ENCODE results near the gene TNFRSF4.

TNFRSF4 gene

DNA sequence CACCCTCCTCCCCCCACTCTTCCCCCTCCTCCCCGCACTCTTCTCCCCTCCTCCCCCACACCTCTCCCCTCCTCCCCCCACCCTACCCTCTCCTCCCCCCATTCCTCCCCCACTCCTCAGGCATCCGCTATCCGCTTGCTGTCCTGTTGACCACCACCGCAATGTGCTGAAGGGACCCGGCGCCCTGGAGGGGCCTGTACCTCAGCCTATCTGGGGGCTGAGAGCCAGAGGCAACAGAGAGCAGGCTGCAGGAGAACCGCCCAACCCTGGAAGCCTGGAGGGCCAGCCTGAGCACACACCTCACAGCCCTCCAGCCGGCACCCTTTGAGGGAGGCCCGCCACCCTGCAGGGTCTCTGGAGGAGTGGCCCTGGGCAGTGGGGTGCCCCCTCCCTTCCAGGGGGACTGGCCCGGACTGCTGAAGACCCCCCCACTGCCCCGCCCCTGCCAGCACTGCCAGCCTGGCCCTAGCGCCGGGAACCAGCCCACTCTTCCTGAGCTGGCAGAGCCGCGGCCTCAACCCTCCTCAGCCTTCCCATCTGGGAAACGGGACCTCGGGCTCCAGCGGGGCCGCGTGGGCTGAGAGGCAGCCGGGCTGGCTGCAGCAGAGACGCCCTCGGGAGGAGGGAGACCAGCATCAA, 31.3 kb upstream of the TNFRSF4 start:
- no peak for DNase-seq

DNA sequence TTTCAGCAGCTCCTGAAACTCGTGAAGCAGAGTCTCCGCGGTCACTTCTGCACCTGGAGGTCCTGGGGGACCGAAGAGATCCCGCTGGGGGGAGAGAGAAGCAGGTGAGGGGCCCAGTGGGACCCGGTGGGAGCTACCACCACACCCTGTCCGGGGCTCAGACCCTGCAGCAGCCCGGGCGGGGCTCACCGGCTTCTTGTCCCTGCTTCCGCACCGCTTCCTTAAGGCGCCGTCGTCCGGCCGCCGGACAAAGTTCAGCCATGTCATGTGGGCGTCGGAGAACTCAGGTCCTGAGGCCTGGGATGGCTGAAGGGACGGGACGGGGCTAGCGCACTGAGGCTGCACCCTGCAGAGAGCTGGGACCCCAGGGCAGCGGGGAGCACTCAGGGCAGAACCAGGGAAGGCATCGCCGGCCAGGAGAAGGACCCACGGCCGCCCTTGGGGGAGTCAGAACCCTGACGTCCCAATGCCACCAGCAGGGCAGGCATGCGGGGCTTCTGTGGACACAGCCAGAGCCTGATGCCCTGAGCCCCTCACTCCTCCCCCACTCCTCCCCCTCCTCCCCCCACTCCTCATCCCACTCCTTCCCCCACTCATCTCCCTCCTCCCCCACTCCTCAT, 30.3 kb upstream of the TNFRSF4 start:
- no peak for DNase-seq

DNA sequence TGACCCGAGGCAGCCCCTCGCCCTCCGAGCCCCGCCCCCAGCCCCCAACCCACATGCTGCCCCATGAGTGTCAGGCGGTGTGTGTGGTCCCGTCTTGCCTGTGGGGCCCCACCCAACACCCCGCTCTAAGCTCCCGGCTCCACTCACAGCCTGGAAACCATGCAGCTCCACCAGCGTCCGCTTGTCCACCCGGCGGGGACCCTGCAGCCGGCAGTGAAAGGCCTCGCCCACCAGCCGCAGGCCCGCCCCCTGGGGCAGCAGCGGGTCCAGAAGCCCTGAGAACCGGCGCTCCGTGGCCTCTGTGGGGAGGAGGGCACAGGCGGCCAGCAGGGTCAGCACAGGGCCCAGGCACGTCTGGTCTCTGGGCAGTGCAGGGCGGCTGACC, 29.8 kb upstream of the TNFRSF4 start:
- no peak for DNase-seq

DNA sequence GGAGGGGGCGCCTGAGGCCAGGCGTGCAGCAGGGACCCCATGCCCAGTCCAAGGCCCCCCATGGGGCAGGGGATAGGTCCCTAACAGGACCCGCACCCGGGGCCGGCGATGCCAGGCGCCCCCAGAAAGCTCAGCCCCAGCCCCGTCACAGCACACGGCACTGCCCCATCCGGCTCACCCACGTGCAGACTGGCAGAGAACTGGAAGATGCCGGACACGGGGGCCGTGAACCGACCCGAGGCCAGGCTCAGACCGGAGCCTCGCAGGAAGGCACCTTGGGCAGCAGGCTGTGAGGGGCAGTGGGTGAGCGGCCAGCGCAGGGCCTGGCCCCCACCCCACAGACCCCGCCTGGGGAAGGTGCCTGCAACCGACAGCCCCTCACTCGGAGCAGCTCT, 29.3 kb upstream of the TNFRSF4 start:
- no peak for DNase-seq

DNA sequence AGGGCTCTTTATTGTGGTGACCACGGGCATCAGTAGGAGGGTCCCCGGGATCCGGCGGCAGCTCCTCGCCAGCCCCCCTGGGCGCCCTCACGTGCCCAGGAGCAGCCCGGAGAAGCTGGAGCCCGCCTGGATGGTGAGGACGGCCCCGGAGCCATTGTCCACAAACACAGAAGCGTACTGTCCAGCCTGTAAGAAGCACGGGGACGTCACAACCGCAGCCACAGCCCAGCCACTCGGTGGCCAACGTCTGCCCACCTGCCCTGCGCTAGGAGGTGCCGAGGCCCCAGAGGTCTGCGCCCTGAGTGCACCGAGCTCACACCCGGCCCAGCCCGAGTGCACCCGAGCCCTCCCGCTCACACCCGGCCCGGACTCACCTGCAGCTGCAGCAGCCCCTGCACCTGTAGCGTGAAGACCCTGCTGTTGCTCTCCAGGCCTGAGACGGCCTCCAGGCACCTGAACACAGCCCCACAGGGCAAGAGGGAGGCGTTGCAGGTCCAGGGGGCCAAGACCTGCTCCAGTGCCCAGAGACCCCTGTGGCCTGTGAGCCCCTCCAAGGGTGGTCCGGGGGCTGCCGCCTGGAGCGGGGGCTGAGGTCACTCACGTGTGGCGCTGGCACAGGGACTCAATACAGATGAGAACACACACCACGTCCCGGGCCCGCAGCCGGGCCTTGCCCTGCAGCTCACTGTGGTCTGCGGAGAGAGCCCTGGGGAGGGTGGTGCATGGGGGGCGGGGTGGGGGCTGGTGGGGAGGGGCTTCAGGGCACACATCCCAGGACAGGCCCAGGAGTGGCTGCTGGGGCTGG, 28.7 kb upstream of the TNFRSF4 start:
- DNase-seq = no peak

DNA sequence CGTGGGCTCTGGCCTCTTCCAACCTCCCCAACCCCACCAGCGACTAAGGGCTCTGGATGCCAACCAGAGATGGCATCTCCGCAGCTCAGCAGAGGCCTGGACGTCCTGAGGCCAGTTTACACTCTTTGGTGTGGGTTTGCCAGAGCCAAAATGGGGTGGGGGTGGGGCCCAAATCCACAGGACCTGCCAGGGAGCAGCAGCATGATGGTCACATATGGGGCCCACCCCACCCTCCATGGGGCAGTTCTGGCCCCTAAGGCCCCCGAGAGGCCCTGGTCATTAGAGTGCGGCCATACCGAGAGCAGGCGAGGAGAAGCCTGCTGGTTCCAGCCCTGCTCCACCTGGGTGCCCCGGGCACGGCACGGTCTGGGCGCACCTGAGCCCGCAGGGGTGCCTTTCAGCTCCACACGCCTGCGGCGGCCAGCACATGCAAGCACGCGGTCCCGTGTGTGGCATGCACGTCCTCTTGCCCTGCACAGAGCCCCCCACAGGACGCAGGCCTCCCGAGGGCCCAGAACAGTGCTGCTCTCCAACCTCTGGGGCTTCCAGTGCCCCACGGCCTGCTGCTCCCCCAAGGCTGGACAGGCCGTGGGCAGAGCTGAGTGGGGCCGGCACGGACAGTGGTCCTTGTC, 27.8 kb upstream of the TNFRSF4 start:
- no peak for DNase-seq

DNA sequence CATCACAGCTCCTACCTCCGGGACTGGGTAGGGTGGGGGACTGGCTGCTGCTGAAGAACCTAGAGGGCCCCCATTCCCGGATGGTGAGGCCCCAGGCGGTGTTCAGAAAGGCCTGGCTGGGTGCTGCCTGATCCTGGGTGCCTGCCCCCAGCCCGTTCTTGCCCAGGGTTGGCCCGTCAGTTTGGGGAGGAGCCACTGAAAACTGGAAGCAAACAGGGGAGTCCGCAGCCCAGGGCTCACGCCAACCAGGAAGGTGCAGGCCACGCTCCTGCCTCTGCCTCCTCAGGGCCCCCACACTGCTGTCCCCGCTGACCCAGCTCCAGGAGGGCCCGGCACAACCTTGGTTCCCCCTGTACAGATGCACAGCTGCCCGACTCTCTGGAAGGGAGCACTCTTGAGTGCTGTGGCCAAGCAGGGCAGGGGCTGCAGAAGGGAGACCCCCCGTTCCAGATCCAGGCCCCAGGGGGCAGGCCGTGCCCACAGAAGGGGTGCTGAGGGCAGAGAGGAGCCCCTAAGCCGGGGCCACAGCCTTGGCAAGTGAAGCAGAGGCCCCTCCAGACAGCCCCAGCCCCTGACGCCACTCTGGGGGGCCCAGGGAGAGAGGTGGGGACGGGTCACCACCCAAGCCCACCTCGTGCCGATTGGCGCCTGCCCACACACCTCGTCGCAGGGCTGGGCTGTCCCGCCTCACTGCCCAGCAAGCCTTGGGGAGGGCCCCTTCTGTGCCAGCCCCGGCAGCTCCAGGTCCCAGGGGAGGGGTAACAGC, 27.1 kb upstream of the TNFRSF4 start:
- no peak for DNase-seq

DNA sequence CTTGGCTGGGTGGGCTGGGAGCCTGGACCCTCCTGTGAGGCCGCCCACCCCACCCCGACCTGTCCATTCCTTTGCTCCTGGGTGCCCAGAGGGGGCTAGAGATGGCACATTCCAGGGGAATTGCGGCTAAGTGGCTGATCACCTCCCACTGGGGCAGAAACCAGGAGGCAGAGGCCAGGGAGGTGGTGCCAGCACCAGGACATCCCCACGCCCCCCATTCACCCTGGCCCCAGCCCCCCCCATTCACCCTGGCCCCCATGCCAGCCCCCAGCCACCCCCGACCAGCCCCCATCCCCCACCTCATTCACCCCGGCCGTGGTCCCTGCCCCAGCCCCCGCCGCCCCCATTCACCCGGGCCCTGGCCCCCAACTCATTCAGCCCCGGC, 26.4 kb upstream of the TNFRSF4 start:
- DNase-seq = no peak

DNA sequence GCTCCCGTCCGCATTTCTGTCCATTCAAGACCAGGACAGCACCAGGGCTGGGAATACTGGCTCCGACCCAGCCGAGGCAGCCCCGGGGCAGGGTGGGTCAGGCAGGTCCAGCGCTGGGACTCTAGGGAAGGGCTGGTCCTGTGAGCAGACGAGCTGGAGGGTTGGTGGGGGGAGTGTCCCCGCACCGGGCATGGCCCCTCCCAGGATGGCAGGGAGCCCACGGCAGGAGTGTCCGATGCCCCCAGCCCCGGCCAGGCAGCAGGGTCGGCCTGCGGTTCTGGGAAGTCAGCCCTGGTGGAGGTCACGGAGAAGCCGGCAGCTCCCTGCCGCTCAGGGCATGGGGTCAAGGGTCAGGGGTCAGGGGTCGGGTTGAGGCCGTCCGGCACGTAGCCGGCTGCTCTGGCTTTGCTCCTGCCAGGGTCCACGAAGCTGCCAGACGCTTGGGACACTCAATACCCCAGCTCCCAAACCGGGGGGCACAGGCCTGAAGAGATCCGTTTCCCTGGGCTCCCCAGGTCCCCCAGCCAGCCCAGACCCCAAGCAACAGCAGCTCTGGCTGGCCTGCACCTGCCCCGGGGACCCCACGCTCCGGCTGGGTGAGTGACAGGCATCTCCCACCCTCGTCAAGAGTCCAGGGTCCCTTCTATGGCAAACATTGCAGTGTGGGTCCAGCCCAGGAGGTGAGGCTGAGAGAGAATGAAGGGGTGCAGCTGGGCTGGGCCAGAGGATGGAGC, 25.8 kb upstream of the TNFRSF4 start:
- DNase-seq = no peak

DNA sequence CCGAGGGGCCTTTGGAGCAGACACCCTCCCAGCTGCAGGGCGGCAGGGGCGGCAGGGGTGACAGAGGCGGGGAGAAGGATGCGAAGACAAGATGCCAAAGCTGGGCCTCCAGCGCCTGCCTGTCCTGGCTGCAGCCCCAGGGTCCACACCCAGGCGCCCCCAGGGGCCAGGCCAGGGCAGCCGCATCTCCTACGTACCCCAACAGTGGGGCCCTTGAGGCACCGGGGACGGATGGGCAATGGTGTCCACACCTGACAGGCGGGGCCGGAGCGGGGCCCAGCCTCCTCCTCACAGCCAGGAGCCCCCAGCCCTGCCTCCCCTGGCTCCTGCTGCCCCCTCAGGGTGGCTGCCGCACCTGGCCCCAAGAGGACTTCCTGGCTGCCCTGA, 25.3 kb upstream of the TNFRSF4 start:
- no peak for DNase-seq

DNA sequence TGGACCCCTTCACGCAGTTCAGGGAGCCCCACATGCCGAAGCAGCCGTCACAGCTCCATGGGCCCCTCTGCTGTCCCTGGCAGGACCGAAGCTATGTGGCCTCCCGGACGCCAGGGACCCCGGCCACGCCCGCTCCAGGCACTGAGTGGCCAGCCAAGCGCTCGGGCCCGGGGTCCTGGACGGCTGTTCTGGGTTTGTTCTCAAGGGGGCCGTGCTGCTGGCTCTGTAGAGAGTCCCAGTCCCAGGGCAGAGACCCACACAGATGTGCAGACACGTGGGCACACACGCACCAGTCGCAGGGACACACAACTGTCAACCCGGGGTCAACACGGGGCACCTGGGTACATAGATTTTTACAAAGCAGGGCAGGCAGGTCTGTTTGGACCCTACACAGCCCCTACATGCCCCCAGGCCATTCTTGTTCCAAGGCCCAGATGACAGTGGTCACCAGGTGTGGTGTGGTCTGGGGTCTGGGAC, 24.8 kb upstream of the TNFRSF4 start:
- no peak for DNase-seq

DNA sequence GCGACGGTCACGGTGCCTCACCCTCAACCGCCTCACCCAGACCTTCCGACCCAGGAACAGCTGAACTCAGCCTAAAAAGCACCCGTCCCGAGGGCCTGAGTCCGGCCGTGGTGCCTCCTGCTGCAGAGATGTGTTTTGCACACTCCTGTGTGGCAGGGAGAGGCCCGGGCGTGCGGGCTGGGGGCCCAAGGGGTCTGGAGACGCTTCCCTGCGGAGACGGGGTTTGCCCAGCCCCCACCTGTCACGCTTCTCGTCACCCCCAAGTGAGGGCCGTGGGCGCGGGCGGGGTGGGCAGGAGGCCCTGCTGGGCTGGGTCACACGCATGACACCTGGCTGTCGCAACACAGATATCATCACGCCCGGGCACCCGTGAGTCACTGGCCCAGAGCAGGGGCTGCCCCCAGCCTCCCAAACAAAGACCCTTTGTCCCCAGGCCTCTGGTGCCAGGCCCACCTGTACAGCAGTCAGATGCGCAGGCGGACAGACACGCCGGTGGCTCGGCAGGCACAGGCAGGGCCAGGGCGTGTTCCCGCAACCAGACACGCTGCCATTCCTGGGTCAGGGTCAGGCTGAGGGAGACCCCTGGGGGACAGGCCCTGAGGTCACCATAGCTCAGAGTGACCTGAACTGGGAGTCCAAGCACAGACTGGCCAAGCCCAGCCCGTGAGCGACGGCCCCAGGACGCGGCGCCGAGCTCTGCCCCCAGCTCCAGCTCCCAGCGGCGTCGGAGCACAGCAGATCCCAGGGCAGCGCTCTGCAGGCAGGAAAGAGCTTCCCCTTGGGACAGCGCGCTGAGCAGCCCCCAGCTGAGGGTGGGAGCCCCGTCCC, 24.1 kb upstream of the TNFRSF4 start:
- DNase-seq = no peak

DNA sequence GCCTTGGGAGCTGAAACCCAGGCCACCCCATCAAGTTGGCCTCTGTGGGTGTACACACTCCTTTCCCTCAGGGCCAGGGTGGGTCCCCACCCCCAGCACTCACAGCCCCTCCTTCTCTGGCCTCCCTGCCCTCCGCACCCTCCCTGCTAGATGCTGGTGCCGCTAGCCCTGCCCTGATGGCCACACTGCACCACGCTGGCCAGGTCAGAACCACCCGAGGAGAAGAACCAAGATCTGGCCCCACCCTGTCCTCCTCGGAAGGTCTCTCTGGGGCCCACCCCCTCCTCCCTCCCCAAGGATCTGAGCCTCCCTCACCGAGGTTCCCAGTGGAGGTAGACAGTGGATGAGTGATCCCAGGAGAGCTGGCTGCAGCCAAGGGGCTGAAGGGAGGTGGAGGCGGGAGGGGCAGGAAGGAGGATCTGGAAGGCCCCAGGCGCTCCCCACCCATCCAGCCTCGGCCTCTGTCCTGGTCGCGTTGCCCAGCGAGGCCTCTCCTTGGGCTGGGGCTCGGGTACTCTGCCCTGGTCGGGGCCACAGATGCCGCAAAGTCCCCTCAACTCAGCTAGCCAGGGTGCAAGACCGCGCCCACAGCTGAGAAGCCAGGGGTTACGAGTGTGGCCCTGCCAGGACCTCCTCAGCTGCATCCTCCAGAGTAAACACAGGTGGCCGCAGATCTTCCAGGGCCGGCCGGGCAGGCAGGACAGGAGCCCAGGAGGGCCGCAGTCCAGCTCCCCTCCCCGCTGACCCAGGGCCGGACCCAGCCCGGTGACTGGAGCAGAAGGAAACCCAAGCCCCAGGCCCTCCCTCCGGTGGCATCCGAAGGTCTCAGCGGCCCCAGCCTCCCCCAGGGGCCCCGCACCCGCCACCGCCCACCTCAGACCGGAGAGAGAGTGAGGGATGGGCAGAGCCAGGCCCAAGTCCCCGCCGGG, 23.3 kb upstream of the TNFRSF4 start:
- no peak for DNase-seq

DNA sequence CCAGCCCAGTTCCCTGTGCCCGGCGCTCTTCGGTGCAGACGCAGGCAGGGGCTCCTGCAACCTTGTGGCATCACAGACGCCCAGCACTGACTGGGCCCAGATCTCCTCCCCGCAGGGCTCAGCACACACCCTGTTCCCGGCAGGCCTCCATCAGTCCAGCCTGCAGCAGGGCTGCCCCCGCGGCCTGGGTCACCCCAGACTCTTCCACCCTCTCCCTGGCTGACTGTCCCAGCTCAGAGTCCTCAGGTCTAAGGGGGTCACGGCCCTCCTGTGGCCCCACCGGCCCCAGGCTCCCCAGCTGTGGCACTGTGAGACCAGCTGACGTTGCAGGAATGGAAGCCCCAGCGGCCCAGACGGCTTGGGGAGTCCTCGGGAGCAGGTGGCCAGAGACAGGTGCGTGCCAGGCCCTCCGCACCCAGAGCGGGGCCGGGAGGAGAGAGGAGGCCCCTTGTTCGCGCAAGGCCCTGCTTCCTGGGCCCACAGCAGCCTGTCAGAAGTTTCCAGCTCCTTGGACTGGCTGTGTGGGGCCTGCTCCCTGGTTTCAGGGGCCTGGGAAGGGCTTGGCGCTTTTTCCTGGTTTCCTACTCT, 22.3 kb upstream of the TNFRSF4 start:
- no peak for DNase-seq

DNA sequence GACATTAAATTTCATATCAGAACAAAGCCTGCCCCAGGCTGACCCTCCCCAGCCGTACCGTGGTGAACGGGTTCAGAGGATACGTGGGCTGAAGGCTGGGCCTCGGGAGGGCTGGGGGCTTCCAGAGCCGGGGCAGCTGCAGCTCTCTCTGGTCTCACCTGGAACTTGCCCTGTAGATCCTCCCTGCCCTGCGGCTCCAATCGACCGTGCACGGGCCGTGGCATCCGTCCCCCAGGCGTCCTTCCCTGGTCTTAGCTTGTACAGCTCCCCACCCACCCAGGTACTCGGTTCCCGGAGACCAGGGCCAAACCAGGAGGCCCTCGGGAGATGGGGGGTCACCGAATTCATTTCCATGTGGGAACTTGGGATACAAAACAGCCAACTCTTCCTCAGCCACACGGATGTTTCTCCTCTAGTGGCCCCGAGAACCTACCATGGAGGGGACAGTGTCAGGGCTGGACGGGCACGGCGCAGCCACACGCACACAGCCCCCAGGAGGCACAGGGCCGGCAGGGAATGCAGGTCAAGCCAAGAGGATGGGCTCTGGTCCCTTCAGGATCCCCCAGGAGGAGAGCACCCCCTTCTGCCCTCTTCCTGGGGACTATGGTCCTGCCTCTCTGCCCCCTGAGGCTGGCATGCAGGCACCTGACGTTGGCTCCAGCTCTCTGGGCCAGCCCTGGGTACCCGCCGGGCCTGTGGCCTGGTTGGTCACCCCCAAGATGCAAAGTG, 21.2 kb upstream of the TNFRSF4 start:
- no peak for DNase-seq

DNA sequence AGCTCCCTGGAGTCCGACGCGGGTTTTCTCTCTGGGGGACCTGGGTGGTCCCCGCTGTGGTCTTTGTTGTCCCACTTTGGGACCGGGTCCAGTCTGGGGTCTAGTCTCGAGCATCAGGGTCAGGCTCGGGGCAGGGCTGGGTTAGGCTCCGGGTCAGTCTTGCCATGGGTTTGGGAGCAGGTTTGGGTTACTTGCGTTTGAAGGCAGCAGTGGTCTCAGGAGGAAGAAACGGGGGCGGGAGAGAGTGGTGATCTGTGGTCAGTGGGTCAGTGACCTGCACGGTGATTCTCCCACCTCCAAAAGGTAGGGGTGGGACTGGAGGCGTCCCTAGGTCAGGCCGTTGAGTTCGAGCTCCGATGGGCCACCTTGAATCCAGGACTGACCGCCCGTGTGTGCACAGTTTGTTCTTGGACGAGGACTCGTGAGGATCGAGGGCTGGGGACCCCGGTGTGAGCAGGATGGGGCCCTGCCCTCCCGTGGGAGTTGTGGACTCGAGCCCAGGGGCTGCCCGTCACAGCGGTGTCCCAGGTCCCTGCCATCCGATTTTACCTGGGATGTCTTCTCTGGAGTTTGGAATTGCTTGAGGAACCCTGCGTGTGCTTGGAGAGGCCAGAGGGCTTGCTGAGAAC, 20.3 kb upstream of the TNFRSF4 start:
- no peak for DNase-seq

DNA sequence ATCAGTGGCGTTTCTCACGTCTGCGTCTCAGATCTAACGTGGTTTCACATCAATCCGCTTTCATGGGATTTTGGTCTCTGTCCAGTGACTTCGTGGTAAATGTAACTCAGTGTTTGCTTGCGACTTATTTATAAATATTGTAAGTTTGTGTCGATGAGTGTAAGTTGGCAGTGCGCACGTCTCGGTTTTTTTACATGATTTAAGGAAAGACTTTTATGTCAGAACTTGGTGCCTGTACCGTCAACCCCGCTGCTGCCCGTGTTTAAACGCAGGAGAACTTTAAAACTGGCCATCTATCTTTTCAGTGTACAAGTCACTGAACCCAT, 19.6 kb upstream of the TNFRSF4 start:
- no peak for DNase-seq

DNA sequence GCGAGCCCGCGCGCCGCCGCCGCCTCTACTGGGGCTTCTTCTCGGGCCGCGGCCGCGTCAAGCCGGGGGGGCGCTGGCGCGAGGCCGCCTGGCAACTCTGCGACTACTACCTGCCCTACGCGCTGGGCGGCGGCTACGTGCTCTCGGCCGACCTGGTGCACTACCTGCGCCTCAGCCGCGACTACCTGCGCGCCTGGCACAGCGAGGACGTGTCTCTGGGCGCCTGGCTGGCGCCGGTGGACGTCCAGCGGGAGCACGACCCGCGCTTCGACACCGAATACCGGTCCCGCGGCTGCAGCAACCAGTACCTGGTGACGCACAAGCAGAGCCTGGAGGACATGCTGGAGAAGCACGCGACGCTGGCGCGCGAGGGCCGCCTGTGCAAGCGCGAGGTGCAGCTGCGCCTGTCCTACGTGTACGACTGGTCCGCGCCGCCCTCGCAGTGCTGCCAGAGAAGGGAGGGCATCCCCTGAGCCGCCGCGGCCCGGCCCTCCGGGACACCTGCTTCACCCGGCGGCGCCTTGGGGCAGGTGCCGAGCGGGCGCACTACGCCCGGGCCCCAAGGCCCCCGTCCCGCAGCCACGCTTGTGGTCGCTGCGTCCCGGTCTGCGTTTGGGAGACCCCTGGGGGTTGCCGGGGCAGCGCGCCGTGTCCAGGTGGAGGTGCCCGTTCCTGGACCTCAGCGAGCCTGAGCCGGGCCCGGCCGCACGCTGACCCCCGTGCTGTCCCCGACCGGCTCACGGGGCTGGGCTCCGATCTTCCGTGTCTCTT, 19.0 kb upstream of the TNFRSF4 start:
- DNase-seq = no peak

All from activated gamma-delta T cell (primary cell).